Stomach (tissue), 9 donors: ENCODE data around the gene ZDHHC11. TPM values are rescaled to one million over a fixed set of nuclear protein-coding genes. Genes with fewer than 3 reads are reported as not detected.
A peak's percentile ranks its signal among the peaks of the same experiment; 100 is the strongest.

ENCODE experiments used
- DNase-seq, 2 donors: peaks; one replicate each; pipeline versions ENCODE4 v3.0.0 to v3.0.0-alpha.2; 2013 to 2019
- H3K27ac ChIP-seq, 5 donors: fragments of 200-600 bp in 4 of 5; sonication (generic) in 4 of 5; one replicate each; pipeline ENCODE4 v1.5.1; 2013 to 2019; ENCODE audit warnings: mild to moderate bottlenecking in 1 of 5, moderate library complexity in 1 of 5
- H3K27me3 ChIP-seq, 3 donors: fragments of 200-600 bp; sonication (generic); one replicate each; pipeline ENCODE4 v1.5.1; 2017 to 2019; ENCODE audit warnings: mixed run types in 1 of 3
- H3K36me3 ChIP-seq, 4 donors: fragments of 200-600 bp; sonication (generic); 1 replicate in 3 of 4; 2 replicates in 1 of 4; pipeline ENCODE4 v1.5.1; 2016 to 2019
- H3K4me1 ChIP-seq, 4 donors: fragments of 200-600 bp; sonication (generic); one replicate each; pipeline ENCODE4 v1.5.1; 2016 to 2019
- H3K4me3 ChIP-seq, 4 donors: fragments of 200-600 bp; sonication (generic) in 3 of 4; one replicate each; pipeline ENCODE4 v1.5.1; 2016 to 2019; ENCODE audit warnings: mild to moderate bottlenecking in 1 of 4
- H3K9me3 ChIP-seq, 4 donors: fragments of 200-600 bp; sonication (generic); one replicate each; pipeline ENCODE4 v1.5.1; 2016 to 2019
- CTCF ChIP-seq, 7 experiments: fragments of 450-650 bp in 4 of 7; fragments of 200-600 bp in 3 of 7; sonication (generic) in 3 of 7; IDR thresholded peaks; one replicate each; pipeline ENCODE4 v1.5.1; 2016 to 2019; ENCODE audit warnings: antibody characterized with exemption in 7 of 7, control low read depth in 2 of 7, mild to moderate bottlenecking in 1 of 7
- EP300 ChIP-seq: sonication (generic); formaldehyde crosslinking; IDR thresholded peaks from one replicate; pipeline ENCODE4 v1.6.1; 2017; ENCODE audit warnings: antibody characterized with exemption
- POLR2A ChIP-seq, 4 donors: fragments of 450-650 bp; IDR thresholded peaks; one replicate each; pipeline ENCODE4 v1.6.1; 2016; ENCODE audit warnings: antibody characterized with exemption in 4 of 4, control low read depth in 2 of 4, mild to moderate bottlenecking in 1 of 4, moderate library complexity in 1 of 4
- POLR2AphosphoS5 ChIP-seq, 3 donors: sonication (generic); formaldehyde crosslinking; IDR thresholded peaks; one replicate each; pipeline ENCODE4 v1.6.1; 2016; ENCODE audit warnings: antibody characterized with exemption in 3 of 3
- WGBS, 5 donors: extraction: QIAGEN DNeasy Blood & Tissue Kit in 3 of 5; methylation state at CpG; one replicate each; pipeline versions ENCODE4 v1.1.5 to v1.1.7; 2013 to 2018; 5-methylcytosine and 5-hydroxymethylcytosine counted together
- intact Hi-C: fragments of 100-400 bp; cut with DNase I; formaldehyde crosslinking; loops from one replicate; pipeline ENCODE4 v1.15.1; 2023; ENCODE audit warnings: low total_unique reads
- polyA plus RNA-seq, 3 donors: library from polyadenylated mRNA; stranded (reverse); fragments of 200-250 nt; gene quantifications; one replicate each; pipeline ENCODE4 v1.2.3, GENCODE V29; 2013
- total RNA-seq, 5 donors: library from RNA; depleted of rRNA; stranded (reverse); fragments of >200 nt; gene quantifications; one replicate each; pipeline versions ENCODE4 v1.1.0 to v1.2.3, GENCODE V29; 2014 to 2016
- donor health status: healthy with polysubstance abuse.
- donor health status: Bipolar disorder and iron deficiency.
- donor health status: healthy.

ZDHHC11 gene
- total and polyA plus RNA-seq, 8 donors = 1.6 to 35.2 (median 8.3) TPM

GRCh38 chr5:860506-861150, 9.8 kb upstream of the ZDHHC11 start:
- DNase-seq = no peak
- intact Hi-C loops = no loop called here
- TF ChIP-seq CTCF (IDR thresholded peaks at IDR 0.05) = no peak
- TF ChIP-seq POLR2A (IDR thresholded peaks at IDR 0.05) = no peak
- TF ChIP-seq EP300 = no peak
- no peak for TF ChIP-seq POLR2AphosphoS5 (IDR thresholded peaks at IDR 0.05)
- Histone ChIP-seq H3K27ac (no peak overlapping the region), H3K27me3 (peaks cover 0 to 2% (median 0%) of the 10 kb centered on the region in 3 donors), H3K36me3 (peaks cover 28 to 58% (median 49%) of the 10 kb centered on the region in 4 donors), H3K4me1 (peaks cover 0 to 5% (median 0%) of the 10 kb centered on the region in 4 donors), H3K9me3 (no peaks in the 10 kb centered on the region), H3K4me3 (no peak overlapping the region)
- WGBS, 5 donors = 91 to 95% (median 92%) methylated on average over 15 of the region's 15 CpGs

- WGBS, 5 donors = 64 to 90% (median 84%) methylated on average over 6 to 16 of the region's 16 CpGs
- Histone ChIP-seq H3K27me3 (peaks cover 0 to 10% (median 0%) of the 10 kb centered on the region in 3 donors), H3K27ac (no peak overlapping the region), H3K36me3 (peaks cover 22 to 50% (median 41%) of the 10 kb centered on the region in 4 donors), H3K4me3 (no peak overlapping the region), H3K9me3 (no peaks in the 10 kb centered on the region), H3K4me1 (peaks cover 0 to 2% (median 0%) of the 10 kb centered on the region in 4 donors)
- no peak for DNase-seq
- intact Hi-C loops = no loop called here
- TF ChIP-seq POLR2AphosphoS5 (IDR thresholded peaks at IDR 0.05) (no peak), EP300 (no peak), CTCF (IDR thresholded peaks at IDR 0.05) (no peak), POLR2A (IDR thresholded peaks at IDR 0.05) (no peak)
These were observed 9.1 kb upstream of the ZDHHC11 start for GRCh38 chr5:859798-860296.

GRCh38 chr5:859391-859790, 8.6 kb upstream of the ZDHHC11 start:
- WGBS, 5 donors = 50 to 79% (median 61%) methylated on average over 16 of the region's 16 CpGs
- H3K27ac ChIP-seq = no peak overlapping the region
- TF ChIP-seq EP300 (no peak), POLR2A (IDR thresholded peaks at IDR 0.05) (no peak), CTCF (IDR thresholded peaks at IDR 0.05) (no peak), POLR2AphosphoS5 (IDR thresholded peaks at IDR 0.05) (no peak)
- peaks cover 17 to 46% (median 36%) of the 10 kb centered on the region in 4 donors for H3K36me3 ChIP-seq
- H3K4me3 ChIP-seq = no peak overlapping the region
- DNase-seq = peak in 1 of 2 donors; percentile 67
- intact Hi-C loops = no loop called here
- H3K27me3 ChIP-seq = peaks cover 0 to 14% (median 0%) of the 10 kb centered on the region in 3 donors
- H3K9me3 ChIP-seq = no peaks in the 10 kb centered on the region
- no peaks in the 10 kb centered on the region for H3K4me1 ChIP-seq

DNA sequence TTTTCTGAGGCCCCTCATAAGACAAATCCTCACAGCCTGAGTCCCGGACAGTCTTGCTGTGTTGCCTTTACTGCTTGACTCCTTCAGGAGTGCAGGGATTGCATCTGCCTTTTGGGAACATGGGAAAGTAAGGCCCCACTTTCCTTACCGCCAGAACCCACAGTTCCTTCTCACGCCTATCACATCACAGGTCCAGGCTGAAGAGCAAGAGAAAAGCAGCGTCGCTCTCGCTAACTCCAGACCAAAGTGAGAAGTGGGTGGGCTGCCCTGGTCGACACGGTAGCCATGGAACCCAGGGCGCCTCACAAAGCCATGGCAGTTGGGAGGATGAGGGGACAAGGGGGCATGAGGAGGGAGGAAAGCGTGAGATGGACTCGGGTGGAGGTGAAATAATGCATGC, 7.9 kb upstream of the ZDHHC11 start:
- Histone ChIP-seq H3K9me3 (no peaks in the 10 kb centered on the region), H3K4me3 (no peak overlapping the region), H3K27ac (no peak overlapping the region), H3K36me3 (peaks cover 12 to 39% (median 30%) of the 10 kb centered on the region in 4 donors), H3K27me3 (peaks cover 0 to 20% (median 0%) of the 10 kb centered on the region in 3 donors), H3K4me1 (no peaks in the 10 kb centered on the region)
- WGBS, 5 donors = 84 to 92% (median 89%) methylated on average over 11 of the region's 11 CpGs
- intact Hi-C loops = no loop called here
- DNase-seq = no peak
- TF ChIP-seq EP300 = no peak
- no peak for TF ChIP-seq POLR2A (IDR thresholded peaks at IDR 0.05)
- TF ChIP-seq CTCF (IDR thresholded peaks at IDR 0.05) = no peak
- TF ChIP-seq POLR2AphosphoS5 (IDR thresholded peaks at IDR 0.05) = no peak
